ENCODE data around the gene NRXN3. TPM values are rescaled to one million over a fixed set of nuclear protein-coding genes. Genes with fewer than 3 reads are reported as not detected.

NRXN3 gene
- total RNA-seq, 1 experiment from 2014 or later: 0.02 TPM

DNA sequence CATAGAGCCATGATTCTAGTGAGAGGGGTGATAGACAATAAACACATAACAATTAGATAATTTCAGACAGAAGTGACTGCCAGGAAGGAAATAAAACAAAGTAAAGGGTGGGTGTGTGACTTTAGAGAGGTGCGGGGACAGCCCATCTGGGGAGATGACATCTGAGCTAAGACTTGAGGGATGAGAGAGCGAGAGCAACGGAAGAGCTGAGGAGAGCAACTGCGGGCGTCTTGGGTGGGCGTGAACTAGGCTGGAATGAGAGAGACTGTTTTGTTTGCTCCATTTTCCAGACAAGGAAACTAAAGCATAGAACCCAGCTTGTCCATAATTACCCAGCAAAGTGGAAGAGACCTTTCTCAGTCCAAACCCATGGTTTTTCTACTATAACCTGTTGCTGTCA lies 25.3 kb downstream of the NRXN3 start:
- Histone ChIP-seq H3K4me1 (no peaks in the 10 kb centered on the region), H3K27me3 (no peaks in the 10 kb centered on the region), H3K27ac (no peak overlapping the region), H3K9me3 (replicated peaks) (no peaks in the 10 kb centered on the region), H3K36me3 (no peaks in the 10 kb centered on the region), H3K4me3 (no peak overlapping the region)
- no peak for DNase-seq

GRCh38 chr14:78196323-78196722 lies 26.1 kb downstream of the NRXN3 start:
- Histone ChIP-seq H3K27ac (no peak overlapping the region), H3K9me3 (replicated peaks) (no peaks in the 10 kb centered on the region), H3K4me3 (no peak overlapping the region), H3K27me3 (no peaks in the 10 kb centered on the region), H3K4me1 (no peaks in the 10 kb centered on the region), H3K36me3 (no peaks in the 10 kb centered on the region)
- no peak for DNase-seq

GRCh38 chr14:78197051-78197450 lies 26.9 kb downstream of the NRXN3 start:
- Histone ChIP-seq H3K4me3 (no peak overlapping the region), H3K27me3 (no peaks in the 10 kb centered on the region), H3K27ac (no peak overlapping the region), H3K36me3 (no peaks in the 10 kb centered on the region), H3K9me3 (replicated peaks) (no peaks in the 10 kb centered on the region), H3K4me1 (no peaks in the 10 kb centered on the region)
- DNase-seq: no peak

- Histone ChIP-seq H3K27ac (no peak overlapping the region), H3K36me3 (no peaks in the 10 kb centered on the region), H3K4me3 (no peak overlapping the region), H3K27me3 (no peaks in the 10 kb centered on the region), H3K4me1 (no peaks in the 10 kb centered on the region), H3K9me3 (replicated peaks) (no peaks in the 10 kb centered on the region)
- DNase-seq: no peak
Measured at GRCh38 chr14:78202163-78202562, 32.0 kb downstream of the NRXN3 start.

GRCh38 chr14:78202976-78203375 lies 32.8 kb downstream of the NRXN3 start:
- no peak overlapping the region for H3K27ac ChIP-seq
- H3K4me3 ChIP-seq: no peak overlapping the region
- H3K9me3 ChIP-seq (replicated peaks): no peaks in the 10 kb centered on the region
- H3K4me1 ChIP-seq: no peaks in the 10 kb centered on the region
- no peak for DNase-seq
- no peaks in the 10 kb centered on the region for H3K27me3 ChIP-seq
- H3K36me3 ChIP-seq: no peaks in the 10 kb centered on the region

DNA sequence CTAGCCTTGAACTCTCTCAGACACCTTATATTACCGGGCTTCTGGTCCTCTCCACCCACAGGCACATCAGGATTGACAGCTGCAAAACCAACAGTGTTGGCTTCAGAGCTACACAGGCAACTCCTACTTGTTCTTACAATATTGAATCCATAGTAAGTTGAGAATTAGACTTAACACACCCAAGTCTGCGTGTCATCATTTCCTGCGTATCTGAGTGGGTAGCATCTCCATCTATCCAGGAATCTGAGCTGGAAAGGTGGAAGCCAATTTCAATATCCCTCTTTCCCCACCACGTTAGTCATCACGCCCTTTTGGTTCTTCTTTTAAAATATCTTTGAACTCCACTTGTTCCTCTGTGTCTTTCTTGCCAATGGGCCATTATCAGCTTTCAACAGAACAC lies 37.2 kb downstream of the NRXN3 start:
- H3K9me3 ChIP-seq (replicated peaks): no peaks in the 10 kb centered on the region
- no peaks in the 10 kb centered on the region for H3K27me3 ChIP-seq
- no peak for DNase-seq

DNA sequence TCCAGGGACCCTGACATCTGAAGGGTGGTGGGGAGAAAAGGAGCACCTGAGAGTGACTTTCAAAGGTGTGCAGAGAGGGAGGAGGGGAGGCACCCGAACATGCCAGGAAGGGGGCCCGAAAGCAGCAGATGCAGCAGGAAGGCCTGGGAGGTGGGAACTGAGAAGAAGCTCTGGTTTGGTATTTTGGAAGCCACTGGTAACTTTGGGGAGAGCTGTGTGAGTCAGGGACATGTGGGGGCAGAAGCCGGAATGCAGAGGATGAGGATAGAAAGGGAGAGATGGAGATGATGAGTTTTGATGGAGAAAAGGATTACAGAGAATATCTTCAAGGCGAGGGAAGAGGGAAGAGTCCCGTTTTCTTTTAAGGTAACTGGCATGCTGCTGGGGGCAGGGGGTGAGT lies 50.1 kb downstream of the NRXN3 start:
- Histone ChIP-seq H3K4me1 (no peaks in the 10 kb centered on the region), H3K27ac (no peak overlapping the region)
- no peak for DNase-seq

More for the DNA sequence above, 37.2 kb downstream of the NRXN3 start:
- Histone ChIP-seq H3K4me1 (no peaks in the 10 kb centered on the region), H3K27ac (no peak overlapping the region), H3K4me3 (no peak overlapping the region), H3K36me3 (no peaks in the 10 kb centered on the region)

GRCh38 chr14:78222746-78223145 lies 52.6 kb downstream of the NRXN3 start:
- Histone ChIP-seq H3K4me3 (no peak overlapping the region), H3K36me3 (no peaks in the 10 kb centered on the region), H3K9me3 (replicated peaks) (no peaks in the 10 kb centered on the region), H3K27ac (no peak overlapping the region), H3K27me3 (no peaks in the 10 kb centered on the region), H3K4me1 (no peaks in the 10 kb centered on the region)
- no peak for DNase-seq

More for the DNA sequence above, 50.1 kb downstream of the NRXN3 start:
- no peaks in the 10 kb centered on the region for H3K36me3 ChIP-seq
- H3K4me3 ChIP-seq: no peak overlapping the region
- no peaks in the 10 kb centered on the region for H3K27me3 ChIP-seq
- H3K9me3 ChIP-seq (replicated peaks): no peaks in the 10 kb centered on the region

DNA sequence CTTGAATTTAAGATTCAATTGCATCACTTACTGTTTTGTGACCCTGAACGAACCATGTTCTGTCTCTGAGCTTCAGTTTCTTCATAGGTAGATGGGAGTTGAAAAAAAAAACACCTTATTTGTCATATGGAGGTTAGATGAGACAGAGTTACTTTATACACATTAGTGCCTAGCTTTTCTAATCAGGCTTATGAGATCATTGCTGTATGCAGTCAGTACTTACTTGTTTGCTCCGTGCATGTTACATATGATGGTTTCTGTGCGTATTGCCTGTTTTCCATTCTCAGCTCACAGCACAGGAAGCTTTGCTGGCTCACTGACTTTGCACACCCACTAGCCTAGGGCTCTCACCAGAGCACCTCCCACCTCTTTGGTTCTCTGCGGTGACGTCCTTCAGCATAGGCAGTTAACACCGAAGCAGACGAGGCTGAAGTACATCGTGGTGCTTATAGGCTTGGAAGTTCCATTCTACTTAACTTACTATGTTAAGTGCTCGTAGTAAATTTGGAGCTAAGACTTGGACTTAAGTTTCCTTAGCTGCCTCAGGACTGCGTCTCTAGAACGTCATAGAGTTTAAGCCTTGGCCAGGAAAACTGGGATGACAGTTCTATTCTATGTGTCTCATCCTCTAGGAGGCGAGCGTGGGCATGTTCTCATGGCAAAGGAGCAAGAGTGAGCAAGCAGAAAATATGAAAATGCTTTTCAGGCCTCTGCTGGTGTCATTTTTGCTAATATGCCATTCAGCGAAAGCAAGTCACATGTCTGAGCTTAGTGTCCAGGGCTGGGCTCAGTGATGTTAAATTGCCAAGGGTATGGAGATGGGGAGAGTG lies 57.3 kb downstream of the NRXN3 start:
- DNase-seq: no peak
- Histone ChIP-seq H3K36me3 (no peaks in the 10 kb centered on the region), H3K4me3 (no peak overlapping the region)

GRCh38 chr14:78228702-78229327 lies 58.6 kb downstream of the NRXN3 start:
- no peak overlapping the region for H3K27ac ChIP-seq
- no peaks in the 10 kb centered on the region for H3K36me3 ChIP-seq
- no peak for DNase-seq
- no peak overlapping the region for H3K4me3 ChIP-seq
- H3K4me1 ChIP-seq: no peaks in the 10 kb centered on the region
- H3K27me3 ChIP-seq: no peaks in the 10 kb centered on the region
- H3K9me3 ChIP-seq (replicated peaks): no peaks in the 10 kb centered on the region

More for the DNA sequence above, 57.3 kb downstream of the NRXN3 start:
- Histone ChIP-seq H3K27ac (no peak overlapping the region), H3K4me1 (no peaks in the 10 kb centered on the region), H3K27me3 (no peaks in the 10 kb centered on the region), H3K9me3 (replicated peaks) (no peaks in the 10 kb centered on the region)

- no peak for DNase-seq
- H3K4me3 ChIP-seq: no peak overlapping the region
- H3K9me3 ChIP-seq (replicated peaks): no peaks in the 10 kb centered on the region
- H3K27ac ChIP-seq: no peak overlapping the region
- no peaks in the 10 kb centered on the region for H3K36me3 ChIP-seq
- H3K4me1 ChIP-seq: no peaks in the 10 kb centered on the region
- no peaks in the 10 kb centered on the region for H3K27me3 ChIP-seq
Measured at GRCh38 chr14:78232231-78233000, 62.2 kb downstream of the NRXN3 start.

DNA sequence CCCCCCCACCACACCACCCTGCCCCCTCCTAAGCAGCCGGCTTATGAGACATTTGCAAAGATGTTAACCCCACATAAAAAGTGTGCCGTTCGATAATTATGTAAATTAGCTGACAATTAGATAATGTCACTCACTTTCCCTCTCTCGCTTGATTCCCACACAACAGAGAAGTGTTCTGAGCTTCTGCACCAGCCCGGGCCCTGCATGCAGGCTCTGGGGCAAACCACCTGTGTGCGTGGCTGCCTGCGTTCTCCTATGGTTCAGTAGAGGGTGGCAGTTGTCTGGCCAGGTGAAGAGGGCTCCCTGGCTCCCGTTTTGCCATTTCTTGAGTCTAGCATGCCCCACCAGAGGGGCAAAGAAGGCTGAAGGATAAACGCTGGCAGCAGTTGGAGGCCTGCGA lies 68.0 kb downstream of the NRXN3 start:
- DNase-seq: no peak
- H3K27me3 ChIP-seq: no peaks in the 10 kb centered on the region; the same call in 1 of the 2 replicates

DNA sequence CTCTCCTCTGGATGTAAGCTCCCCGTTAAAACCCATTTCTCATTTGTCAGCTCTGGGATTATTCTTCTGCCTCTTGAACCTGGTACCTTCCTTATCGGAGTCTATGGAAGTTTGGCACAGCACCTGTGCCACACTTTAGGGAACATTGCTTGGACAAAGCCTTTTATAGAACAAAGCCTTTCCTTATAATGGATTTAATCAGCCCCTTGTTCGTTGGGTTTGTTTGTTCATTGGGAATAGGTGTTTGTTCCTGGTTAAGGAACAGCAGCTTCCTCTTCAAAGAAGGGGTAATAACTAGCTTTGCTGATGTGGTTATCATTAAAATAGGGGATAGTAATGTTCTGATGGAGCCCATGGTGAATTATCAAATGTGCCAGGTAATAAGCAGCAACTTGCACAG lies 70.4 kb downstream of the NRXN3 start:
- Histone ChIP-seq H3K27ac (no peak overlapping the region), H3K9me3 (replicated peaks) (no peaks in the 10 kb centered on the region), H3K4me3 (no peak overlapping the region), H3K27me3 (no peaks in the 10 kb centered on the region; the same call in 1 of the 2 replicates), H3K36me3 (no peaks in the 10 kb centered on the region), H3K4me1 (no peaks in the 10 kb centered on the region)
- no peak for DNase-seq

More for the DNA sequence above, 68.0 kb downstream of the NRXN3 start:
- Histone ChIP-seq H3K27ac (no peak overlapping the region), H3K4me3 (no peak overlapping the region), H3K4me1 (no peaks in the 10 kb centered on the region), H3K36me3 (no peaks in the 10 kb centered on the region), H3K9me3 (replicated peaks) (no peaks in the 10 kb centered on the region)

- no peak overlapping the region for H3K4me3 ChIP-seq
- no peaks in the 10 kb centered on the region for H3K9me3 ChIP-seq (replicated peaks)
- no peaks in the 10 kb centered on the region for H3K36me3 ChIP-seq
- no peak overlapping the region for H3K27ac ChIP-seq
- H3K4me1 ChIP-seq: no peaks in the 10 kb centered on the region
- DNase-seq: no peak
- H3K27me3 ChIP-seq: no peaks in the 10 kb centered on the region; the same call in 1 of the 2 replicates
Measured at GRCh38 chr14:78242086-78242485, 71.9 kb downstream of the NRXN3 start.

- Histone ChIP-seq H3K27ac (no peak overlapping the region), H3K9me3 (replicated peaks) (no peaks in the 10 kb centered on the region), H3K4me1 (no peaks in the 10 kb centered on the region), H3K27me3 (no peaks in the 10 kb centered on the region; the same call in 1 of the 2 replicates), H3K4me3 (no peak overlapping the region), H3K36me3 (no peaks in the 10 kb centered on the region)
- no peak for DNase-seq
Measured at GRCh38 chr14:78243187-78243586, 73.0 kb downstream of the NRXN3 start.

Measured in SJCRH30 (cell line).